Kidney epithelial cell (primary cell): ENCODE data around the gene B4GALT5. TPM values are rescaled to one million over a fixed set of nuclear protein-coding genes. Genes with fewer than 3 reads are reported as not detected.
"Not testable (repeated sequence)": the region's sequence is repeated elsewhere in the genome, so short reads cannot be mapped to it uniquely, and the experiment has no call there.

Experiments
- DNase-seq: peaks from one replicate; pipeline ENCODE4 v3.0.0-alpha.2; 2010; ENCODE audit warnings: low read depth
- H3K27me3 ChIP-seq: 2 replicates; pipeline ENCODE4 v1.6.0; 2011; ENCODE audit warnings: low read length; ENCODE audit not compliant: control insufficient read depth, insufficient read depth
- H3K36me3 ChIP-seq: 2 replicates; pipeline ENCODE4 v1.5.1; 2011; ENCODE audit warnings: low read length; ENCODE audit not compliant: control insufficient read depth, insufficient read depth
- H3K4me3 ChIP-seq: 2 replicates; pipeline ENCODE4 v1.5.1; 2011; ENCODE audit warnings: low read depth, mild to moderate bottlenecking, control low read depth, low read length
- CTCF ChIP-seq: IDR thresholded peaks from 2 replicates; pipeline ENCODE4 v1.5.1; 2011; ENCODE audit warnings: mild to moderate bottlenecking, moderate library complexity, low read length, control low read depth, inconsistent platforms; ENCODE audit not compliant: insufficient read depth, poor library complexity, severe bottlenecking
- total RNA-seq: library from RNA; depleted of rRNA; stranded (reverse); fragments of >200 nt; gene quantifications from 2 replicates; pipeline ENCODE4 v1.2.3, GENCODE V29; 2015

The B4GALT5 gene
- total RNA-seq, 1 donor from 2014 or later, result 67.6 TPM

DNA sequence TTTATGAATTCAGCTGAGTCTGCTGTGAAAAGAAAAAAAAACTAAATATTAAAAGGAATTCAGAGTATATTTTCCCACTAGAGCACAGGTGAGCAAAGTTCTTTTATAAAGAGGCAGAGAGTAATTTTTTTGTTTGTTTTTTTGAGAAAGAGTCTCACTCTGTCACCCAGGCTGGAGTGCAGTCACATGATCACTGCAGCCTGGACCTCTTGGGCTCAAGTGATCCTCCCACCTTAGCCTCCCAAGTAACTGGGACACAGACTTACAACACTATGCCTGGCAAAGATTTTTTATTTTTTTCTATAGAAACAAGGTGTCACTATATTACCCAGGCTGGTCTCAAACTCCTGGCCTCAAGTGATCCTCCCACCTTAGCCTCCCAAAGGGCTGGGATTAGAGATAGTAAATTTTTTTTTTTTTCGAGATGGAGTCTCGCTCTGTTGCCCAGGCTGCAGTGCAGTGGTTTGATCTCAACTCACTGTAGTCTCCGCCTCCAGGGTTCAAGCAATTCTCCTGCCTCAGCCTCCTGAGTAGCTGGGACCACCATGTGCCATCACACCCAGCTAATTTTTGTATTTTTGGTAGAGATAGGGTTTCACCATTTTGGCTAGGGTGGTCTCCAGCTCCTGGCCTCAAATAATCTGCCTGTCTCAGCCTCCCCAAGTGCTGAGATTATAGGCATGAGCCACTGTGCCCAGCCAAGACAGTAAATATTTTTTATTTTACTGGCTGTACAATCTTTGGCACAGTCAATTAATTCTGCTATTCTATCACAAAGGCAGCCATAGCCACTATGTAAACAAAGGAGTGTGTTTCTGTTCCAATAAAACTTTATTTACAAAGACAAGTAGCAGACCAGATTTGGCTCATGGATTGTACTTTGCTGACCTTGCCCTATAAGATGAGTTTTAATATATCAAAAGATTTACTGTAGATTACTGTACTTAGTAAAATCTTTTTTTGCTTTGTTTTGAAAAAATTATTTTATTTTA is 14.5 kb upstream of the B4GALT5 start:
- Histone ChIP-seq H3K36me3 (no peaks in the 10 kb centered on the region), H3K4me3 (no peak overlapping the region), H3K27me3 (no peaks in the 10 kb centered on the region)
- DNase-seq, result no peak
- TF ChIP-seq CTCF, result no peak

DNA sequence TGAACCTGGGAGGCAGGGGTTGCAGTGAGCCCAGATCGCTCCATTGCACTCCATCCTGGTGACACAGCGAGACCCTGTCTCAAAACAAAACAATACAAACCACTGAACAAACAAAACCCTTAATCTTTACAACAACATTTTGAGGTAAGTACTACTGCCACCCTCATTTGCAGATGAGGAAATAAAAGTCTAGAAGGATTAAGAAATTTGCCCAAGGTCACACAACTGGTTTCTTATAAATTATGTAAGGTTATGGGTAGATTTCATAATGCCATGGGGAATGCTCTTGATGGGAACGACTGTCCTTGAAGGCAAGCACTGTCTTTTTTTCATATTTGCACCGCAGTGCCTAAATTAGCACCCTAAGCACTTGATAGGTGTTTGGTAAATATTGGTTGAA is 13.8 kb upstream of the B4GALT5 start:
- Histone ChIP-seq H3K27me3 (no peaks in the 10 kb centered on the region), H3K36me3 (no peaks in the 10 kb centered on the region), H3K4me3 (no peak overlapping the region)
- DNase-seq, result no peak
- no peak for TF ChIP-seq CTCF

DNA sequence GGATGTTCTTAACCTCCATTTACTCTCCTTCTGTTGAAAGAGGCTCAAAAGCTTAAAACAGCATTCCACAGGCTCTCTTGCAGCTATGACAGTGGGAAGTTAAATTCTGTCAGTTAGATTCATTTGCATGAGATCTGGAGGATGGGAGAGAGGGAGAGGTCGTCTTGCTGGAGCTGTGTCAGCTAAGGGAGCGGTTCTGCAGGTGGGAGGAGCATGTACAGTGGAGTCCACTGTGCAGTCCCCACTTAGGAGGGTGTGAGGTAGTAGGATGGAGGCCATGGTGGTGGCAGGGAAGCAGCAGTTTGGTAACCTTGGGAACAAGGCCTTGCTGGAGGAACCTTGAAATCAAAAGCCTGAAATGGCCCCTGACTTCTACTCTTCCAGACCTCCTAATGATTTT is 12.0 kb upstream of the B4GALT5 start:
- Histone ChIP-seq H3K4me3 (no peak overlapping the region), H3K27me3 (no peaks in the 10 kb centered on the region), H3K36me3 (no peaks in the 10 kb centered on the region)
- no peak for TF ChIP-seq CTCF
- DNase-seq, result no peak

DNA sequence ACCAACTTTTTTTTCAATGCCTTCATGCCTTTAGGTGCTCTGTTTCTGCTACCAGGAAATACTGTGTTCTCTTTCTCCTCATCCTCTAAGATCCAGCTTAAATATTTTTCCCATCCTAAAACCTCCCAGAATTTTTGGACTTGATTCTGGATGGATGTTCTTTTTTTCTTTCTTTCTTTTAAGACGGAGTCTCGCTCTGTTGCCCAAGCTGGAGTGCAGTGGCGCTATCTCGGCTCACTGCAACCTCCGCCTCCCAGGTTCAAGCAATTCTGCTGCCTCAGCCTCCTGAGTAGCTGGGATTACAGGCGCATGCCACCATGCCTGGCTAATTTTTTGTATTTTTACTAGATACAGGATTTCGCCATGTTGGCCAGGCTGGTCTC is 11.5 kb upstream of the B4GALT5 start:
- H3K4me3 ChIP-seq, H3K27me3 ChIP-seq, DNase-seq, H3K36me3 ChIP-seq: not testable (repeated sequence)

GRCh38 chr20:49724408-49725223 is 10.9 kb upstream of the B4GALT5 start:
- no peak for TF ChIP-seq CTCF
- DNase-seq, result peak; percentile 69
- Histone ChIP-seq H3K4me3 (no peak overlapping the region), H3K36me3 (no peaks in the 10 kb centered on the region), H3K27me3 (no peaks in the 10 kb centered on the region)

- H3K27me3 ChIP-seq, DNase-seq, H3K36me3 ChIP-seq, H3K4me3 ChIP-seq: not testable (repeated sequence)
Observed at GRCh38 chr20:49723758-49724157, 10.1 kb upstream of the B4GALT5 start.

GRCh38 chr20:49721326-49721725 is 7.6 kb upstream of the B4GALT5 start:
- H3K36me3 ChIP-seq, DNase-seq, H3K4me3 ChIP-seq, H3K27me3 ChIP-seq: not testable (repeated sequence)
